Sigmoid colon (tissue), 7 donors: ENCODE data around the gene TMPRSS6. TPM values are rescaled to one million over a fixed set of nuclear protein-coding genes. Genes with fewer than 3 reads are reported as not detected.
A peak's percentile ranks its signal among the peaks of the same experiment; 100 is the strongest.

Source experiments
- DNase-seq: peaks from one replicate; pipeline ENCODE4 v3.0.0-alpha.2; 2019
- H3K27ac ChIP-seq, 4 donors: fragments of 200-600 bp; sonication (generic); one replicate each; pipeline ENCODE4 v1.5.1; 2016 to 2019; ENCODE audit warnings: mild to moderate bottlenecking in 1 of 4
- H3K27me3 ChIP-seq, 3 donors: fragments of 200-600 bp; sonication (generic); one replicate each; pipeline ENCODE4 v1.5.1; 2019; ENCODE audit warnings: mild to moderate bottlenecking in 1 of 3
- H3K36me3 ChIP-seq, 4 donors: fragments of 200-600 bp; sonication (generic); one replicate each; pipeline ENCODE4 v1.5.1; 2016 to 2019
- H3K4me1 ChIP-seq, 4 donors: fragments of 200-600 bp; sonication (generic); one replicate each; pipeline ENCODE4 v1.5.1; 2017 to 2019
- H3K4me3 ChIP-seq, 4 donors: fragments of 200-600 bp; sonication (generic); one replicate each; pipeline ENCODE4 v1.5.1; 2017 to 2019; ENCODE audit warnings: mild to moderate bottlenecking in 2 of 4, moderate library complexity in 1 of 4
- H3K9me3 ChIP-seq, 4 donors: fragments of 200-600 bp in 3 of 4; sonication (generic) in 3 of 4; one replicate each; pipeline versions ENCODE4 v1.5.1 to v1.6.1; 2013 to 2019
- EP300 ChIP-seq, 4 donors: sonication (generic); formaldehyde crosslinking; IDR thresholded peaks; one replicate each; pipeline ENCODE4 v1.6.1; 2017; ENCODE audit warnings: antibody characterized with exemption in 4 of 4
- POLR2A ChIP-seq, 2 donors: fragments of 450-650 bp; IDR thresholded peaks; one replicate each; pipeline ENCODE4 v1.6.1; 2016; ENCODE audit warnings: antibody characterized with exemption in 2 of 2, mild to moderate bottlenecking in 2 of 2, moderate library complexity in 2 of 2
- POLR2AphosphoS5 ChIP-seq, 4 donors: sonication (generic); formaldehyde crosslinking; IDR thresholded peaks; one replicate each; pipeline ENCODE4 v1.6.1; 2017; ENCODE audit warnings: antibody characterized with exemption in 4 of 4
- WGBS, 2 donors: extraction: QIAGEN DNeasy Blood & Tissue Kit; methylation state at CpG; one replicate each; pipeline ENCODE4 v1.1.7; 2013; 5-methylcytosine and 5-hydroxymethylcytosine counted together
- intact Hi-C: fragments of 100-400 bp; cut with DNase I; formaldehyde crosslinking; loops from one replicate; pipeline ENCODE4 v1.15.1; 2023
- polyA plus RNA-seq, 3 donors: library from polyadenylated mRNA; stranded (reverse); fragments of 200-250 nt; gene quantifications; one replicate each; pipeline ENCODE4 v1.2.3, GENCODE V29; 2013
- total RNA-seq, 4 donors: library from RNA; depleted of rRNA; stranded (reverse); fragments of >200 nt; gene quantifications; one replicate each; pipeline ENCODE4 v1.1.0, GENCODE V29; 2016
- TF ChIP-seq, protein P1 (sequence below), 4 experiments: fragments of 450-650 bp in 3 of 4; fragments of 200-600 bp in 1 of 4; IDR thresholded peaks; one replicate each; pipeline ENCODE4 v1.5.1; 2016 to 2019; ENCODE audit warnings: antibody characterized with exemption in 4 of 4, mild to moderate bottlenecking in 3 of 4, moderate library complexity in 2 of 4
- donor health status: healthy with polysubstance abuse.
- donor health status: Bipolar disorder and iron deficiency.
- donor health status: healthy.

TMPRSS6 gene
- total and polyA plus RNA-seq, 7 donors: 0.79 to 1.8 TPM; not detected in 5

DNA sequence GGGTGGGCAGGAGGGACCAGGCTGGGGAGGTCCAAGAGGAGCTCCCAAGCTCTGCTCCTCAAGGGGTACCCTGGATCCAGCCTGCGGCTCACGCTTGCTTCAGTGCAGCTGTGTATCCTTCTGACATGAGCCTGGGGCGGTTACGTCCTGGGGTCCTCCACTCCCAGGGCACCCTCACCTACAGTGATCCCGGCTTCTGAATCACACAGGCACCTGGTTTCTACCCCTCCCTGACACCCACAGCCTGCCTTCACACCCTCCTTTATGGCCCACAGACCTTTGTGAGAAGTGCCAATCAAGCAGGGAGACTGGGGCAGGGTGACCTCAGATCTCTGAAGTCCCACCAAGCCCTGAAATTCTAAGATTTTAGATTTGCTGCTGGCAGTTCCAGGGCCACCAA is 88.5 kb downstream of the TMPRSS6 start:
- intact Hi-C loops: loop anchor here (2.0 kb wide), 1 partner anchor 30 kb away; the partner anchor contains the start of gene KCTD17
- Histone ChIP-seq H3K4me3 (peak overlapping the region in 1 of 4 donors; percentile 86), H3K36me3 (peaks cover 0 to 23% (median 7%) of the 10 kb centered on the region in 4 donors), H3K27me3 (no peaks in the 10 kb centered on the region), H3K9me3 (no peaks in the 10 kb centered on the region), H3K27ac (peak overlapping the region in 3 of 4 donors; percentile 88 to 93 (median 89)), H3K4me1 (peaks cover 0 to 56% (median 43%) of the 10 kb centered on the region in 4 donors)
- DNase-seq: no peak
- TF ChIP-seq, protein P1, sequence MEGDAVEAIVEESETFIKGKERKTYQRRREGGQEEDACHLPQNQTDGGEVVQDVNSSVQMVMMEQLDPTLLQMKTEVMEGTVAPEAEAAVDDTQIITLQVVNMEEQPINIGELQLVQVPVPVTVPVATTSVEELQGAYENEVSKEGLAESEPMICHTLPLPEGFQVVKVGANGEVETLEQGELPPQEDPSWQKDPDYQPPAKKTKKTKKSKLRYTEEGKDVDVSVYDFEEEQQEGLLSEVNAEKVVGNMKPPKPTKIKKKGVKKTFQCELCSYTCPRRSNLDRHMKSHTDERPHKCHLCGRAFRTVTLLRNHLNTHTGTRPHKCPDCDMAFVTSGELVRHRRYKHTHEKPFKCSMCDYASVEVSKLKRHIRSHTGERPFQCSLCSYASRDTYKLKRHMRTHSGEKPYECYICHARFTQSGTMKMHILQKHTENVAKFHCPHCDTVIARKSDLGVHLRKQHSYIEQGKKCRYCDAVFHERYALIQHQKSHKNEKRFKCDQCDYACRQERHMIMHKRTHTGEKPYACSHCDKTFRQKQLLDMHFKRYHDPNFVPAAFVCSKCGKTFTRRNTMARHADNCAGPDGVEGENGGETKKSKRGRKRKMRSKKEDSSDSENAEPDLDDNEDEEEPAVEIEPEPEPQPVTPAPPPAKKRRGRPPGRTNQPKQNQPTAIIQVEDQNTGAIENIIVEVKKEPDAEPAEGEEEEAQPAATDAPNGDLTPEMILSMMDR (IDR thresholded peaks at IDR 0.05): no peak
- TF ChIP-seq POLR2AphosphoS5 (IDR thresholded peaks at IDR 0.05) (no peak), POLR2A (IDR thresholded peaks at IDR 0.05) (no peak), EP300 (IDR thresholded peaks at IDR 0.05) (no peak)
- WGBS, 2 donors: 22 to 69% methylated on average over 5 of the region's 5 CpGs

DNA sequence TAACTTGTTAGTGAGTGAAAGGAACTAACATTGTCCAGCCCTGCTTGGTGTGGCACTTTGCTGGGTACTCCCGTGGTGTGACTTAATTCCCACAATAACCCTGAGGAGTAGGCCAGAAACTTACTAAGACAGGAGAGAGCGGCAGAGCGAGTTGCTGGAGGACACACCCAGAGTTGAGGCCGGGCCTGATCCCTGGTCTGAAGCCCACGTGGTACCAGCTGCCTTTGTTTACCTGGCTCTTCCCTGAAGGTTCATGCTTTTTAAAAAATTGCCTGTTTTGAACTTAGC is 89.4 kb downstream of the TMPRSS6 start:
- TF ChIP-seq POLR2A (IDR thresholded peaks at IDR 0.05): no peak
- no peak for TF ChIP-seq EP300 (IDR thresholded peaks at IDR 0.05)
- TF ChIP-seq POLR2AphosphoS5 (IDR thresholded peaks at IDR 0.05): peak in 1 of 4 donors; percentile 0
- peak overlapping the region; percentile 88 to 93 (median 89) for H3K27ac ChIP-seq
- H3K36me3 ChIP-seq: peaks cover 0 to 14% (median 4%) of the 10 kb centered on the region in 4 donors
- intact Hi-C loops: loop anchor here (2.0 kb wide), 1 partner anchor 31 kb away; the partner anchor contains the start of gene KCTD17
- peaks cover 0 to 56% (median 46%) of the 10 kb centered on the region in 4 donors for H3K4me1 ChIP-seq
- WGBS, 2 donors: 1 to 7% methylated on average over 5 of the region's 5 CpGs
- H3K9me3 ChIP-seq: no peaks in the 10 kb centered on the region
- DNase-seq: no peak
- H3K27me3 ChIP-seq: no peaks in the 10 kb centered on the region
- peak overlapping the region; percentile 76 to 99 (median 91) for H3K4me3 ChIP-seq

DNA sequence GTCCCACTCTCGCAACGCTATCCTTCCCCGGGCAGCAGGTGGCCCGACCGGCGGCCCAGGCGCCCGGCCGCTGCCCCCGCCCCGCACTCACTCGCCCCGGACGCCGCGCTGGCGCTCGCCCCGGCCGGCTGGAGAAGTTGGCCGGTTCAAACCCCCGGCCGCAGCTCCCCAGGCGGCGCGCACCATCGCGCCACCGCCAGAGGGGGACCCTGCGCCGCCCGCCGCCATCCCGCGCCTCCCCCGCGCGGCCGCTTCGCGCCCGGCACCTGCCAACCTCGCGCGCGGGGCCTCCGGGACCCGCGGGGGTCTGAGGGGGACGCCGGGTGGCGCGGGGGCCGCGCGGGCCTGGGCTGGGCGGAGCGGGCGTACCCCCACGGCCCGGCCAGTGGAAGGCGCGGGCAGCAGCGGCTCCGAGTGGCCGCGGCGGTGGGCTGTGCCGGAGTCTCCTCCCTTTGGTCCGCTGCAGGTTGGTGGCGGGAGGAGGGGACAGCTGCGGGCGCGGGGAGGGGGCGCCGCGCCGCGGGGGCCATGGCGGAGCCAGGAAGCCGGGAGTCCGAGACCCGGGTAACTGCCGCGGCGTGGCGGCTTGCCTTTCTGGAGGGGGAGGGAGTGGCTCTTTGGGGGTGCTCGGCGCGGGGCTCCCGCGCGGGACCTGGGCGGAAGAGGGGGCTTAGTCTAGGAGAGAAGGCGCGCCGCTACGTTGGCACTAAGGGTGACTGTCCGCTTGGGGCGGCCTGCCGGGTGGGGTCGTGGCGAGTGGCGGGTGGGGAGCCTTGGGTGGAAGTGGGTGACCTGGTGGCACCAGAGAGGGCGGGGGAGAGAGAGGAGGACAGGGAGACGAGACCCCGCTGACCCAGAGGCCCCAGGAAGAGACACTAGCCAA is 90.0 kb downstream of the TMPRSS6 start, which contains the start of the genes MPST and TST:
MPST (plus strand) TSS at position 434 of the 883 bp plus-strand sequence; CDS start at position 529, 95 bp downstream.
TST (minus strand) TSS at position 139 of the 883 bp plus-strand sequence. CDS start 715 bp downstream, outside the sequence.
- Histone ChIP-seq H3K4me1 (peaks cover 0 to 58% (median 46%) of the 10 kb centered on the region in 4 donors), H3K4me3 (peak within 1 kb of the TSS; percentile 76 to 99 (median 91)), H3K27me3 (no peaks in the 10 kb centered on the region), H3K27ac (peak within 1 kb of the TSS; percentile 88 to 93 (median 89)), H3K36me3 (peaks cover 0 to 8% (median 2%) of the 10 kb centered on the region in 4 donors), H3K9me3 (no peaks in the 10 kb centered on the region)
- peak; percentile 39 to 56 for TF ChIP-seq POLR2A (IDR thresholded peaks at IDR 0.05)
- peak; percentile 3 to 70 (median 64) for TF ChIP-seq POLR2AphosphoS5 (IDR thresholded peaks at IDR 0.05)
- no peak for TF ChIP-seq EP300 (IDR thresholded peaks at IDR 0.05)
- TF ChIP-seq, protein P1 (IDR thresholded peaks at IDR 0.05): no peak
- 1% methylated on average over 107 of the region's 107 CpGs for WGBS, 2 donors
- intact Hi-C loops: loop anchor here (2.0 to 5.0 kb wide), 3 partner anchors 31 to 242 kb away; partner anchors contain the start of genes IFT27 and KCTD17
- peak; percentile 89 for DNase-seq

DNA sequence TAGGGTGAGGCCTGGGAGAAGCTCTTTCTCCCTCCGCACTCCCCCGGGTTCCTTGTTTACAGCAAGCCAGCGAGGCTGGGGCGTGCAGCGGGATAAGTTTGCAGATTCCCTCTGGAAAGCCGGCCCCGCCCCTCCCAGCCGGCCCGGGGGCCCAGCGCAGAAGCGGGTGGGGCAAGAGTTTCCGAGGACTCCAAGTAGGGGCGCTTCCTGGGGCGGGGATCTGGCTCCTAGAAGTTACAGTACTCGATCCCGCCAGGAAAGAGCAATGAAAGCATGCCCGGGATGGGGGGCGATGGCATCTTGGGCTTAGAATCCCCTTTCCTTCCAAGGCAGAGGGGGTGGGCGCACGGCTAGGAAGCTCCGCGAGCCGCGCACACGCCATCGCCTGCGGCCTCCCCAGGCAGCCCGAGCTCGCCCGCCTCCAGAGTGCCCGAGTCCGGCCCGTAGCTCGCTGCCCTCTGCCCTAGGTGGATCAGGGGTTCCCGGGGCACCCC is 90.7 kb downstream of the TMPRSS6 start:
- Histone ChIP-seq H3K27me3 (no peaks in the 10 kb centered on the region), H3K9me3 (no peaks in the 10 kb centered on the region), H3K27ac (peak overlapping the region; percentile 88 to 93 (median 89)), H3K36me3 (peaks cover 0 to under 1% (median 0%) of the 10 kb centered on the region in 4 donors), H3K4me3 (peak overlapping the region; percentile 54 to 96 (median 81)), H3K4me1 (peaks cover 0 to 58% (median 46%) of the 10 kb centered on the region in 4 donors)
- peak in 1 of 4 donors; percentile 3 for TF ChIP-seq POLR2AphosphoS5 (IDR thresholded peaks at IDR 0.05)
- TF ChIP-seq, protein P1 (IDR thresholded peaks at IDR 0.05): no peak
- no peak for TF ChIP-seq EP300 (IDR thresholded peaks at IDR 0.05)
- peak in 1 of 2 donors; percentile 13 for TF ChIP-seq POLR2A (IDR thresholded peaks at IDR 0.05)
- WGBS, 2 donors: 1 to 5% methylated on average over 35 of the region's 35 CpGs
- peak; percentile 90 for DNase-seq
- intact Hi-C loops: loop anchor here (5.0 kb wide), 2 partner anchors 42 to 242 kb away; partner anchors contain the start of gene IFT27
